SK-N-MC (cell line): Measurements from ENCODE around the gene RIC8A.

Source experiments
- EZH2 ChIP-seq: fragments of 200-600 bp; sonication (generic); IDR thresholded peaks from one replicate; pipeline ENCODE4 v1.6.1; 2017; ENCODE audit warnings: antibody characterized with exemption
- POLR2AphosphoS5 ChIP-seq: IDR thresholded peaks from 2 replicates; pipeline ENCODE4 v1.6.1; 2012; ENCODE audit warnings: mild to moderate bottlenecking, low read depth, low read length, borderline replicate concordance

DNA sequence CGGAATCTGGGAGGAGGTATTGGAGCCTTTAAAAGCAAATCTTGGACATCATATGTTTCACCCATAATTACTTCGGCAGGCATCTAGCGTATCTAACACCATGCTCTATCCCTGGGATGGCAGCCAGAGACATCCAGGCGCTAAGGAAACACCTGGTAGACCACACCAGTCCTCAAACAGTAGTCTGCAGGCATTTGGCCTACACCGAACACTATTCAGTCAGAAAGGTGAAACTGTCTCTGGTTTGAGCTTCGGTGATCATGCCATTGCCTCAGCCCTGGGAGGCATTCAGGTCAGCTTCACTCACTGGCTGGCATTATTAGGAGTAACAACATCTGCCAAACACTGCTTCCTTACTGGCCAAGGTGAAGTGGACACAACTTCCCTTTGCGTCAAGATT lies 16.9 kb downstream of the RIC8A start:
- TF ChIP-seq POLR2AphosphoS5 (no peak), EZH2 (no peak)
